IMR-90 (cell line): Measurements from ENCODE around the gene CIZ1. TPM values are rescaled to one million over a fixed set of nuclear protein-coding genes. Genes with fewer than 3 reads are reported as not detected.

Experiments used
- ATAC-seq: fragments of 200-7000 bp; cut with Tn5 transposase; 2 replicates; pipeline ENCODE4 v1.9.1; 2020; ENCODE audit warnings: low read depth, mild to moderate bottlenecking, moderate library complexity
- BruUV-seq: library from RNA; stranded (reverse); fragments of 400-500 nt; replicated peaks from 2 replicates; lab custom pipeline; 2021; lab: Mats Ljungman, UMichigan
- CTCF ChIA-PET: fragments of 300-600 bp; formaldehyde crosslinking; extraction: SDS; loops from one replicate; lab custom pipeline; 2021; ENCODE audit warnings: antibody characterized with exemption; lab: Yijun Ruan, JAX
- POLR2A ChIA-PET: fragments of 300-600 bp; sonication (Branson Sonifier 250); formaldehyde crosslinking; loops from one replicate; lab custom pipeline; 2022; ENCODE audit warnings: antibody characterized with exemption; ENCODE audit not compliant: unreplicated experiment; lab: Charles Lee
- DNase-seq: peaks from one replicate; pipeline ENCODE4 v3.0.0; 2013
- H2AFZ ChIP-seq: replicated peaks from 2 replicates; pipeline ENCODE3; 2013; ENCODE audit warnings: low read length, mild to moderate bottlenecking; ENCODE audit not compliant: poor library complexity
- H2AK5ac ChIP-seq: 2 replicates; pipeline ENCODE4 v1.6.1; 2013; ENCODE audit warnings: low read depth, low read length, inconsistent platforms
- H2AK9ac ChIP-seq: replicated peaks from 2 replicates; pipeline ENCODE3; 2013; ENCODE audit warnings: mild to moderate bottlenecking, low read depth, low read length, moderate library complexity; ENCODE audit not compliant: poor library complexity
- H2BK120ac ChIP-seq: 2 replicates; pipeline ENCODE4 v1.6.1; 2013; ENCODE audit warnings: low read depth, low read length, inconsistent platforms
- H2BK15ac ChIP-seq: 3 replicates; pipeline ENCODE4 v1.6.1; 2013; ENCODE audit warnings: low read depth, low read length, inconsistent platforms
- H2BK20ac ChIP-seq: 2 replicates; pipeline ENCODE4 v1.6.1; 2013; ENCODE audit warnings: low read depth, mild to moderate bottlenecking, inconsistent platforms, low read length, moderate library complexity
- H2BK5ac ChIP-seq: 2 replicates; pipeline ENCODE4 v1.6.1; 2013; ENCODE audit warnings: mild to moderate bottlenecking, low read depth, low read length, inconsistent platforms; ENCODE audit not compliant: poor library complexity, severe bottlenecking
- H3K14ac ChIP-seq: replicated peaks from 2 replicates; pipeline ENCODE4 v1.6.1; 2013; ENCODE audit warnings: low read depth, low read length, inconsistent platforms
- H3K18ac ChIP-seq: 2 replicates; pipeline ENCODE4 v1.6.1; 2013; ENCODE audit warnings: low read depth, low read length, control low read depth
- H3K23ac ChIP-seq: 2 replicates; pipeline ENCODE4 v1.6.1; 2013; ENCODE audit warnings: low read depth, low read length, inconsistent platforms
- H3K27ac ChIP-seq: 2 replicates; pipeline ENCODE4 v1.5.1; 2013; ENCODE audit warnings: mild to moderate bottlenecking, control low read depth, low read length; ENCODE audit not compliant: insufficient read depth
- H3K27me3 ChIP-seq: 2 replicates; pipeline ENCODE4 v1.6.1; 2013; ENCODE audit warnings: low read length; ENCODE audit not compliant: control insufficient read depth, insufficient read depth
- H3K36me3 ChIP-seq: 2 replicates; pipeline ENCODE4 v1.6.1; 2013; ENCODE audit warnings: low read length, mixed read lengths; ENCODE audit not compliant: control insufficient read depth, insufficient read depth
- H3K4ac ChIP-seq: 2 replicates; pipeline ENCODE4 v1.6.1; 2013; ENCODE audit warnings: low read depth, low read length, inconsistent platforms
- H3K4me1 ChIP-seq: 2 replicates; pipeline ENCODE4 v1.6.1; 2013; ENCODE audit warnings: low read length, mixed read lengths; ENCODE audit not compliant: control insufficient read depth, insufficient read depth
- H3K4me2 ChIP-seq: 2 replicates; pipeline ENCODE4 v1.6.1; 2013; ENCODE audit warnings: low read depth, mild to moderate bottlenecking, control low read depth, low read length, moderate library complexity
- H3K4me3 ChIP-seq: 2 replicates; pipeline ENCODE4 v1.5.1; 2013; ENCODE audit warnings: low read depth, mild to moderate bottlenecking, control low read depth, low read length, moderate library complexity; ENCODE audit not compliant: insufficient read depth
- H3K56ac ChIP-seq: 2 replicates; pipeline ENCODE4 v1.6.1; 2013; ENCODE audit warnings: low read length, inconsistent platforms; ENCODE audit not compliant: insufficient read depth; ENCODE audit errors: extremely low read depth
- H3K79me1 ChIP-seq, 2 experiments: 2 replicates each; pipeline ENCODE4 v1.6.1; 2013; ENCODE audit warnings: low read length in 2 of 2, inconsistent platforms in 1 of 2, low read depth in 1 of 2
- H3K9ac ChIP-seq: 2 replicates; pipeline ENCODE4 v1.6.1; 2013; ENCODE audit warnings: low read depth, low read length, control low read depth
- H3K9me1 ChIP-seq: 2 replicates; pipeline ENCODE4 v1.6.1; 2013; ENCODE audit warnings: low read length, inconsistent platforms; ENCODE audit not compliant: insufficient read depth
- H3K9me3 ChIP-seq: 2 replicates; pipeline ENCODE4 v1.6.1; 2013; ENCODE audit warnings: low read length; ENCODE audit not compliant: control insufficient read depth, insufficient read depth
- H4K20me1 ChIP-seq: 2 replicates; pipeline ENCODE4 v1.6.1; 2013; ENCODE audit warnings: low read length, inconsistent platforms; ENCODE audit not compliant: insufficient read depth
- H4K5ac ChIP-seq: 2 replicates; pipeline ENCODE4 v1.6.1; 2013; ENCODE audit warnings: mild to moderate bottlenecking, low read depth, low read length, control low read depth
- H4K8ac ChIP-seq, 2 experiments: 2 replicates each; pipeline ENCODE4 v1.6.1; 2013; ENCODE audit warnings: low read depth in 2 of 2, low read length in 2 of 2, control low read depth in 1 of 2, inconsistent platforms in 1 of 2
- H4K91ac ChIP-seq: 2 replicates; pipeline ENCODE4 v1.6.1; 2013; ENCODE audit warnings: low read depth, low read length, inconsistent platforms; ENCODE audit not compliant: insufficient read depth
- BHLHE40 ChIP-seq: fragments of 150-350 bp; IDR thresholded peaks from 2 replicates; pipeline ENCODE4 v1.6.1; 2016; ENCODE audit warnings: mild to moderate bottlenecking, low read depth, low read length
- CHD1 ChIP-seq: IDR thresholded peaks from 2 replicates; pipeline ENCODE4 v1.6.1; 2012; ENCODE audit warnings: low read depth, low read length, improper control_type of control experiment
- CTCF ChIP-seq: conservative IDR thresholded peaks from 2 replicates; pipeline ENCODE4 v1.5.1; 2012; ENCODE audit warnings: mild to moderate bottlenecking, low read depth, low read length, improper control_type of control experiment
- FOS ChIP-seq: fragments of 150-350 bp; IDR thresholded peaks from 2 replicates; pipeline ENCODE4 v1.6.1; 2016; ENCODE audit warnings: low read depth, low read length
- MAFK ChIP-seq: IDR thresholded peaks from 2 replicates; pipeline ENCODE4 v1.6.1; 2012; ENCODE audit warnings: low read depth, low read length, improper control_type of control experiment
- MAZ ChIP-seq: IDR thresholded peaks from 2 replicates; pipeline ENCODE4 v1.6.1; 2012; ENCODE audit warnings: low read depth, mild to moderate bottlenecking, low read length, improper control_type of control experiment, moderate library complexity, borderline replicate concordance
- MXI1 ChIP-seq: IDR thresholded peaks from 2 replicates; pipeline ENCODE4 v1.6.1; 2012; ENCODE audit warnings: low read depth, mild to moderate bottlenecking, low read length, moderate library complexity, borderline replicate concordance
- NFE2L2 ChIP-seq: fragments of 150-350 bp; IDR thresholded peaks from 2 replicates; pipeline ENCODE4 v1.6.1; 2016; ENCODE audit warnings: low read depth, mild to moderate bottlenecking, low read length
- POLR2A ChIP-seq: IDR thresholded peaks from 2 replicates; pipeline ENCODE4 v1.6.1; 2012; ENCODE audit warnings: mild to moderate bottlenecking, low read depth, low read length
- RAD21 ChIP-seq: IDR thresholded peaks from 2 replicates; pipeline ENCODE4 v1.6.1; 2012; ENCODE audit warnings: low read length, improper control_type of control experiment
- RCOR1 ChIP-seq: IDR thresholded peaks from 2 replicates; pipeline ENCODE4 v1.6.1; 2012; ENCODE audit warnings: mild to moderate bottlenecking, low read length, improper control_type of control experiment; ENCODE audit not compliant: insufficient replicate concordance
- RFX5 ChIP-seq: IDR thresholded peaks from 2 replicates; pipeline ENCODE4 v1.8.0; 2012; ENCODE audit warnings: low read depth, mild to moderate bottlenecking, low read length, moderate library complexity
- USF2 ChIP-seq: fragments of 150-350 bp; IDR thresholded peaks from 2 replicates; pipeline ENCODE4 v1.6.1; 2017; ENCODE audit warnings: mild to moderate bottlenecking, antibody characterized with exemption, low read length, low read depth
- WGBS, 2 experiments: methylation state at CpG; one replicate each; pipeline versions ENCODE4 v1.1.5 to v1.1.7; 2013; ENCODE audit warnings: missing lambda C conversion rate in 2 of 2; ENCODE audit not compliant: insufficient read length in 1 of 2; ENCODE audit errors: extremely low coverage in 2 of 2; 5-methylcytosine and 5-hydroxymethylcytosine counted together
- dilution Hi-C: fragments of 300-500 bp; cut with HindIII; formaldehyde crosslinking; loops from one replicate; pipeline ENCODE4 v1.14.3; 2018; ENCODE audit warnings: low sequenced_read_pairs; ENCODE audit not compliant: unreplicated experiment
- in situ Hi-C: fragments of 300-500 bp; cut with MboI; formaldehyde crosslinking; loops from 3 replicates; pipeline ENCODE4 v1.14.3; 2019; ENCODE audit warnings: low sequenced_read_pairs, inconsistent platforms, mixed read lengths
- intact Hi-C: fragments of 100-400 bp; cut with micrococcal nuclease; formaldehyde crosslinking; loops from 2 replicates; pipeline ENCODE4 v1.10.0; 2022
- polyA plus RNA-seq, 3 experiments: library from polyadenylated mRNA; depleted of rRNA; stranded (reverse); fragments of >200 nt; gene quantifications; 2 replicates each; pipeline ENCODE4 v1.2.3, GENCODE V29; 2012; ENCODE audit warnings: low replicate concordance in 1 of 3
- total RNA-seq: library from RNA; depleted of rRNA; stranded (reverse); fragments of >200 nt; gene quantifications from 2 replicates; pipeline ENCODE4 v1.2.3, GENCODE V29; 2012

Gene CIZ1
- total and polyA plus RNA-seq, 2 of the 4 experiments (the other 2 are of a cell fraction): 13.8 to 51.9 TPM

GRCh38 chr9:128142596-128142995 is 48.8 kb downstream of the CIZ1 start:
- Histone ChIP-seq H3K27ac (no peak overlapping the region), H4K8ac (no peak overlapping the region), H3K9me1 (0 out of 2 replicates have a peak, but pooled peaks cover 2% of the 10 kb centered on the region), H3K9me3 (no peaks in the 10 kb centered on the region), H3K14ac (no peak overlapping the region), H2AFZ (no peak overlapping the region), H3K18ac (no peak overlapping the region), H4K5ac (no peak overlapping the region), H2BK5ac (no peak overlapping the region), H3K79me1 (no peaks in the 10 kb centered on the region), H2AK5ac (no peak overlapping the region), H2AK9ac (no peak overlapping the region), H3K9ac (no peak overlapping the region), H3K23ac (no peak overlapping the region), H3K4me3 (no peak overlapping the region), H3K4ac (no peak overlapping the region), H3K4me1 (no peaks in the 10 kb centered on the region), H3K36me3 (no peaks in the 10 kb centered on the region), H2BK120ac (no peak overlapping the region), H2BK15ac (no peak overlapping the region), H3K27me3 (peaks cover 2% of the 10 kb centered on the region; the same call in 1 of the 2 replicates), H2BK20ac (no peak overlapping the region), H3K56ac (no peak overlapping the region), H4K20me1 (no peaks in the 10 kb centered on the region), H4K91ac (no peak overlapping the region), H3K4me2 (no peak overlapping the region)
- no TSS peak for BruUV-seq
- dilution Hi-C loops (no loop called here), intact Hi-C loops (no loop called here), in situ Hi-C loops (no loop called here)
- no CpG with 5 or more reads among the region's 2 CpGs for WGBS, 2 experiments
- no peak for TF ChIP-seq FOS
- no peak for TF ChIP-seq MXI1
- no peak for TF ChIP-seq MAFK
- TF ChIP-seq CHD1: no peak
- no peak for TF ChIP-seq RAD21
- no peak for TF ChIP-seq USF2
- no peak for TF ChIP-seq POLR2A
- TF ChIP-seq RFX5: no peak
- TF ChIP-seq BHLHE40: no peak
- no peak for TF ChIP-seq NFE2L2
- no peak for TF ChIP-seq CTCF
- TF ChIP-seq RCOR1: no peak
- no peak for TF ChIP-seq MAZ
- ATAC-seq (no peak), DNase-seq (no peak)
- CTCF ChIA-PET: no interaction called here
- POLR2A ChIA-PET: interaction anchor here (0.7 kb wide), 1 partner anchor 17 kb away, joined by 3 read pairs; the partner anchor contains the start of gene BBLN
